Measurements from ENCODE around the gene ZSWIM9.

The ZSWIM9 gene

GRCh38 chr19:48175578-48175977 is 5.1 kb downstream of the ZSWIM9 start:
- no peak for DNase-seq (ENCODE audit: low read depth)

- no peak for DNase-seq (ENCODE audit: low read depth)
Observed at GRCh38 chr19:48176226-48176625, 5.7 kb downstream of the ZSWIM9 start.

- DNase-seq (ENCODE audit: low read depth) = no peak
Observed at GRCh38 chr19:48181505-48181904, 11.0 kb downstream of the ZSWIM9 start.

- DNase-seq (ENCODE audit: low read depth) = no peak
Observed at GRCh38 chr19:48182434-48182833, 12.0 kb downstream of the ZSWIM9 start.

- no peak for DNase-seq (ENCODE audit: low read depth)
Observed at GRCh38 chr19:48183356-48183755, 12.9 kb downstream of the ZSWIM9 start.

GRCh38 chr19:48186015-48186414 is 15.5 kb downstream of the ZSWIM9 start:
- DNase-seq (ENCODE audit: low read depth) = no peak

- no peak for DNase-seq (ENCODE audit: low read depth)
Observed at GRCh38 chr19:48186541-48186991, 16.1 kb downstream of the ZSWIM9 start.

- DNase-seq (ENCODE audit: low read depth) = no peak
Observed at GRCh38 chr19:48190288-48190884, 19.9 kb downstream of the ZSWIM9 start.

GRCh38 chr19:48190885-48191284 is 20.4 kb downstream of the ZSWIM9 start:
- no peak for DNase-seq (ENCODE audit: low read depth)

GRCh38 chr19:48192750-48193149 is 22.3 kb downstream of the ZSWIM9 start:
- no peak for DNase-seq (ENCODE audit: low read depth)

GRCh38 chr19:48194041-48194843 is 23.8 kb downstream of the ZSWIM9 start:
- DNase-seq (ENCODE audit: low read depth) = no peak

- no peak for DNase-seq (ENCODE audit: low read depth)
Observed at GRCh38 chr19:48194844-48195830, 24.7 kb downstream of the ZSWIM9 start.

- no peak for DNase-seq (ENCODE audit: low read depth)
Observed at GRCh38 chr19:48196321-48196763, 25.9 kb downstream of the ZSWIM9 start.

- DNase-seq (ENCODE audit: low read depth) = no peak
Observed at GRCh38 chr19:48196933-48197665, 26.6 kb downstream of the ZSWIM9 start.

- DNase-seq (ENCODE audit: low read depth) = no peak
Observed at GRCh38 chr19:48203222-48203793, 32.8 kb downstream of the ZSWIM9 start.

GRCh38 chr19:48203794-48204628 is 33.5 kb downstream of the ZSWIM9 start:
- peak; percentile 85 for DNase-seq (ENCODE audit: low read depth)

GRCh38 chr19:48206397-48207093 is 36.1 kb downstream of the ZSWIM9 start:
- DNase-seq (ENCODE audit: low read depth) = no peak

- no peak for DNase-seq (ENCODE audit: low read depth)
Observed at GRCh38 chr19:48210005-48210404, 39.5 kb downstream of the ZSWIM9 start.

- no peak for DNase-seq (ENCODE audit: low read depth)
Observed at GRCh38 chr19:48213959-48214358, 43.5 kb downstream of the ZSWIM9 start.

GRCh38 chr19:48216933-48217332 is 46.5 kb downstream of the ZSWIM9 start:
- no peak for DNase-seq (ENCODE audit: low read depth)

Measured in HS-5 (cell line).